GM23338 (cell line): ENCODE measurements around the gene SMAP2.
"Not testable (repeated sequence)": the region's sequence is repeated elsewhere in the genome, so short reads cannot be mapped to it uniquely, and the experiment has no call there.

Source experiments
- CREB1 ChIP-seq: fragments of 250-450 bp; sonication (Bioruptor Pico); IDR thresholded peaks from 2 replicates; pipeline ENCODE4 v1.5.0; 2020; ENCODE audit warnings: low read depth, mild to moderate bottlenecking, moderate library complexity
- CTCF ChIP-seq, 2 experiments: fragments of 200-600 bp in 1 of 2; sonication (generic) in 1 of 2; conservative IDR thresholded peaks; 2 replicates each; pipeline versions ENCODE4 v1.5.1 to v1.6.1; 2016 to 2017; ENCODE audit warnings: antibody characterized with exemption in 2 of 2, low read depth in 2 of 2, mild to moderate bottlenecking in 2 of 2, moderate library complexity in 1 of 2
- EZH2 ChIP-seq: fragments of 200-600 bp; sonication (generic); IDR thresholded peaks from one replicate; pipeline ENCODE4 v1.8.0; 2017; ENCODE audit warnings: antibody characterized with exemption, mild to moderate bottlenecking, low read depth; ENCODE audit not compliant: unreplicated experiment
- EZH2phosphoT487 ChIP-seq: fragments of 200-600 bp; sonication (generic); IDR thresholded peaks from one replicate; pipeline ENCODE4 v1.8.1; 2018; ENCODE audit warnings: antibody characterized with exemption; ENCODE audit not compliant: unreplicated experiment
- JUNB ChIP-seq: IDR thresholded peaks from one replicate; pipeline ENCODE4 v1.6.1; 2016; ENCODE audit warnings: antibody characterized with exemption; ENCODE audit not compliant: unreplicated experiment
- NANOG ChIP-seq: IDR thresholded peaks from 2 replicates; pipeline ENCODE4 v1.6.1; 2016; ENCODE audit warnings: antibody characterized with exemption, borderline replicate concordance
- POLR2AphosphoS5 ChIP-seq: IDR thresholded peaks from 2 replicates; pipeline ENCODE4 v1.6.1; 2016; ENCODE audit warnings: antibody characterized with exemption, low read depth
- ZNF114 ChIP-seq: fragments of 250-450 bp; sonication (Bioruptor Pico); IDR thresholded peaks from 2 replicates; pipeline ENCODE4 v1.5.0; 2020; ENCODE audit warnings: mild to moderate bottlenecking, moderate library complexity
- ZNF331 ChIP-seq: fragments of 250-450 bp; sonication (Bioruptor Pico); IDR thresholded peaks from 2 replicates; pipeline ENCODE4 v1.5.0; 2020; ENCODE audit warnings: low read depth, mild to moderate bottlenecking, moderate library complexity
- ZNF462 ChIP-seq: fragments of 250-450 bp; sonication (Bioruptor Pico); IDR thresholded peaks from 2 replicates; pipeline ENCODE4 v1.5.0; 2020; ENCODE audit warnings: mild to moderate bottlenecking, moderate library complexity
- TF ChIP-seq, protein P1 (sequence below): IDR thresholded peaks from one replicate; pipeline ENCODE4 v1.6.1; 2018; ENCODE audit warnings: antibody characterized with exemption; ENCODE audit not compliant: unreplicated experiment

GRCh38 chr1:40342381-40342717, 31.2 kb upstream of the SMAP2 start:
- TF ChIP-seq, protein P1, sequence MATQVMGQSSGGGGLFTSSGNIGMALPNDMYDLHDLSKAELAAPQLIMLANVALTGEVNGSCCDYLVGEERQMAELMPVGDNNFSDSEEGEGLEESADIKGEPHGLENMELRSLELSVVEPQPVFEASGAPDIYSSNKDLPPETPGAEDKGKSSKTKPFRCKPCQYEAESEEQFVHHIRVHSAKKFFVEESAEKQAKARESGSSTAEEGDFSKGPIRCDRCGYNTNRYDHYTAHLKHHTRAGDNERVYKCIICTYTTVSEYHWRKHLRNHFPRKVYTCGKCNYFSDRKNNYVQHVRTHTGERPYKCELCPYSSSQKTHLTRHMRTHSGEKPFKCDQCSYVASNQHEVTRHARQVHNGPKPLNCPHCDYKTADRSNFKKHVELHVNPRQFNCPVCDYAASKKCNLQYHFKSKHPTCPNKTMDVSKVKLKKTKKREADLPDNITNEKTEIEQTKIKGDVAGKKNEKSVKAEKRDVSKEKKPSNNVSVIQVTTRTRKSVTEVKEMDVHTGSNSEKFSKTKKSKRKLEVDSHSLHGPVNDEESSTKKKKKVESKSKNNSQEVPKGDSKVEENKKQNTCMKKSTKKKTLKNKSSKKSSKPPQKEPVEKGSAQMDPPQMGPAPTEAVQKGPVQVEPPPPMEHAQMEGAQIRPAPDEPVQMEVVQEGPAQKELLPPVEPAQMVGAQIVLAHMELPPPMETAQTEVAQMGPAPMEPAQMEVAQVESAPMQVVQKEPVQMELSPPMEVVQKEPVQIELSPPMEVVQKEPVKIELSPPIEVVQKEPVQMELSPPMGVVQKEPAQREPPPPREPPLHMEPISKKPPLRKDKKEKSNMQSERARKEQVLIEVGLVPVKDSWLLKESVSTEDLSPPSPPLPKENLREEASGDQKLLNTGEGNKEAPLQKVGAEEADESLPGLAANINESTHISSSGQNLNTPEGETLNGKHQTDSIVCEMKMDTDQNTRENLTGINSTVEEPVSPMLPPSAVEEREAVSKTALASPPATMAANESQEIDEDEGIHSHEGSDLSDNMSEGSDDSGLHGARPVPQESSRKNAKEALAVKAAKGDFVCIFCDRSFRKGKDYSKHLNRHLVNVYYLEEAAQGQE = not testable (repeated sequence)
- TF ChIP-seq EZH2phosphoT487; EZH2; CTCF (conservative IDR thresholded peaks at IDR 0.05; ENCODE audit: low read depth in 2 of 2); POLR2AphosphoS5; ZNF114 (CRISPR knock-in tag); ZNF331; JUNB; ZNF462 (CRISPR knock-in tag); CREB1 (CRISPR knock-in tag); NANOG: not testable (repeated sequence)
